Ectodermal cell (in vitro differentiated cells): ENCODE measurements around the gene SARDH.

Source experiments
- H3K27ac ChIP-seq: 2 replicates; pipeline ENCODE4 v1.7.0; 2013; ENCODE audit warnings: mild to moderate bottlenecking, low read depth, low read length; ENCODE audit not compliant: insufficient read depth, poor library complexity, severe bottlenecking
- H3K27me3 ChIP-seq: 2 replicates; pipeline ENCODE4 v1.7.0; 2013; ENCODE audit warnings: mild to moderate bottlenecking, low read length; ENCODE audit not compliant: insufficient read depth, control insufficient read depth, poor library complexity, severe bottlenecking
- H3K36me3 ChIP-seq: one replicate; pipeline ENCODE4 v1.7.0; 2013; ENCODE audit warnings: low read length; ENCODE audit not compliant: control insufficient read depth, insufficient read depth
- H3K4me1 ChIP-seq: one replicate; pipeline ENCODE4 v1.7.0; 2013; ENCODE audit warnings: low read length; ENCODE audit not compliant: control insufficient read depth, insufficient read depth
- H3K4me3 ChIP-seq: 2 replicates; pipeline ENCODE4 v1.7.0; 2013; ENCODE audit warnings: low read depth, low read length, control low read depth; ENCODE audit not compliant: insufficient read depth
- H3K9me3 ChIP-seq: 2 replicates; pipeline ENCODE4 v1.7.0; 2013; ENCODE audit warnings: mild to moderate bottlenecking, low read length, moderate library complexity; ENCODE audit not compliant: control insufficient read depth
- WGBS, 2 experiments: methylation state at CpG; one replicate each; pipeline ENCODE4 v1.1.7; 2013; ENCODE audit warnings: missing lambda C conversion rate in 2 of 2; 5-methylcytosine and 5-hydroxymethylcytosine counted together

SARDH gene

GRCh38 chr9:133740911-133741310 lies 2.8 kb upstream of the SARDH start:
- H3K27ac ChIP-seq, result no peak overlapping the region
- no peaks in the 10 kb centered on the region for H3K9me3 ChIP-seq
- WGBS, 2 experiments, result 90 to 94% methylated on average over 8 of the region's 8 CpGs
- H3K36me3 ChIP-seq, result no peaks in the 10 kb centered on the region
- H3K27me3 ChIP-seq, result no peaks in the 10 kb centered on the region
- H3K4me1 ChIP-seq, result peaks cover 13% of the 10 kb centered on the region
- no peak overlapping the region for H3K4me3 ChIP-seq

- H3K27me3 ChIP-seq, result no peaks in the 10 kb centered on the region
- H3K4me1 ChIP-seq, result peaks cover 13% of the 10 kb centered on the region
- H3K36me3 ChIP-seq, result no peaks in the 10 kb centered on the region
- H3K27ac ChIP-seq, result no peak overlapping the region
- WGBS, 2 experiments, result 91% methylated on average over 17 of the region's 17 CpGs
- H3K4me3 ChIP-seq, result no peak overlapping the region
- no peaks in the 10 kb centered on the region for H3K9me3 ChIP-seq
These were observed 1.5 kb upstream of the SARDH start for GRCh38 chr9:133739408-133740280.

- Histone ChIP-seq H3K27ac (no peak overlapping the region), H3K36me3 (no peaks in the 10 kb centered on the region), H3K9me3 (no peaks in the 10 kb centered on the region), H3K4me1 (peaks cover 13% of the 10 kb centered on the region), H3K4me3 (no peak overlapping the region), H3K27me3 (no peaks in the 10 kb centered on the region)
- 87 to 88% methylated on average over 13 of the region's 13 CpGs for WGBS, 2 experiments
These were observed 581 bp upstream of the SARDH start for GRCh38 chr9:133738640-133739225.

GRCh38 chr9:133737071-133737773 lies 930 bp downstream of the SARDH start:
- Histone ChIP-seq H3K36me3 (no peaks in the 10 kb centered on the region), H3K4me3 (no peak overlapping the region), H3K4me1 (peaks cover 13% of the 10 kb centered on the region), H3K9me3 (no peaks in the 10 kb centered on the region), H3K27ac (no peak overlapping the region), H3K27me3 (no peaks in the 10 kb centered on the region)
- WGBS, 2 experiments, result 86 to 87% methylated on average over 15 of the region's 15 CpGs

GRCh38 chr9:133735931-133736330 lies 2.2 kb downstream of the SARDH start:
- Histone ChIP-seq H3K36me3 (no peaks in the 10 kb centered on the region), H3K27me3 (no peaks in the 10 kb centered on the region), H3K9me3 (no peaks in the 10 kb centered on the region), H3K4me1 (peaks cover 13% of the 10 kb centered on the region), H3K27ac (no peak overlapping the region), H3K4me3 (no peak overlapping the region)
- 92 to 96% methylated on average over 7 to 8 of the region's 8 CpGs for WGBS, 2 experiments

GRCh38 chr9:133735415-133735775 lies 2.8 kb downstream of the SARDH start:
- Histone ChIP-seq H3K27ac (no peak overlapping the region), H3K9me3 (no peaks in the 10 kb centered on the region), H3K27me3 (no peaks in the 10 kb centered on the region), H3K4me1 (peaks cover 13% of the 10 kb centered on the region), H3K4me3 (no peak overlapping the region), H3K36me3 (no peaks in the 10 kb centered on the region)
- 26 to 31% methylated on average over 10 of the region's 10 CpGs for WGBS, 2 experiments

GRCh38 chr9:133734590-133735414 lies 3.4 kb downstream of the SARDH start:
- no peak overlapping the region for H3K27ac ChIP-seq
- peaks cover 13% of the 10 kb centered on the region for H3K4me1 ChIP-seq
- H3K4me3 ChIP-seq, result no peak overlapping the region
- WGBS, 2 experiments, result 63 to 69% methylated on average over 23 of the region's 23 CpGs
- H3K36me3 ChIP-seq, result no peaks in the 10 kb centered on the region
- H3K27me3 ChIP-seq, result no peaks in the 10 kb centered on the region
- H3K9me3 ChIP-seq, result no peaks in the 10 kb centered on the region

- 89 to 91% methylated on average over 21 of the region's 21 CpGs for WGBS, 2 experiments
- H3K9me3 ChIP-seq, result no peaks in the 10 kb centered on the region
- H3K27me3 ChIP-seq, result no peaks in the 10 kb centered on the region
- no peak overlapping the region for H3K27ac ChIP-seq
- H3K4me3 ChIP-seq, result no peak overlapping the region
- H3K36me3 ChIP-seq, result no peaks in the 10 kb centered on the region
- H3K4me1 ChIP-seq, result peaks cover 13% of the 10 kb centered on the region
These were observed 4.2 kb downstream of the SARDH start for GRCh38 chr9:133733796-133734533.

- Histone ChIP-seq H3K27ac (no peak overlapping the region), H3K36me3 (no peaks in the 10 kb centered on the region), H3K4me1 (peaks cover 10% of the 10 kb centered on the region), H3K9me3 (no peaks in the 10 kb centered on the region), H3K27me3 (no peaks in the 10 kb centered on the region), H3K4me3 (no peak overlapping the region)
- 70% methylated on average over 4 of the region's 4 CpGs for WGBS, 2 experiments
These were observed 4.7 kb downstream of the SARDH start for GRCh38 chr9:133733421-133733795.
